GM12878 (cell line): ENCODE measurements around the gene SMARCC1.

ENCODE experiments used
- PAX5 ChIP-seq: IDR thresholded peaks from 2 replicates; pipeline ENCODE4 v1.6.1; 2011; ENCODE audit warnings: low read depth, low read length, borderline replicate concordance
- POLR2A ChIP-seq: IDR thresholded peaks from 2 replicates; pipeline ENCODE4 v1.6.1; 2011; ENCODE audit warnings: low read depth, mild to moderate bottlenecking, low read length
- TF ChIP-seq, protein P1 (sequence below): fragments of 450-650 bp; IDR thresholded peaks from 2 replicates; pipeline ENCODE4 v1.6.1; 2014; ENCODE audit warnings: mild to moderate bottlenecking
- TF ChIP-seq, protein P2 (sequence below), 3 experiments: IDR thresholded peaks in 2 of 3; conservative IDR thresholded peaks in 1 of 3; 2 replicates each; pipeline ENCODE4 v1.5.1; 2011; ENCODE audit warnings: low read depth in 3 of 3, low read length in 3 of 3, mild to moderate bottlenecking in 3 of 3, control low read depth in 2 of 3, moderate library complexity in 2 of 3, inconsistent platforms in 1 of 3, mixed read lengths in 1 of 3; ENCODE audit not compliant: control insufficient read depth in 2 of 3, insufficient read depth in 1 of 3; ENCODE audit errors: extremely low read depth in 1 of 3
- TF ChIP-seq, protein P3 (sequence below): fragments of 450-650 bp; formaldehyde crosslinking; IDR thresholded peaks from 2 replicates; pipeline ENCODE4 v1.4.0; 2020; ENCODE audit warnings: mild to moderate bottlenecking, moderate library complexity

DNA sequence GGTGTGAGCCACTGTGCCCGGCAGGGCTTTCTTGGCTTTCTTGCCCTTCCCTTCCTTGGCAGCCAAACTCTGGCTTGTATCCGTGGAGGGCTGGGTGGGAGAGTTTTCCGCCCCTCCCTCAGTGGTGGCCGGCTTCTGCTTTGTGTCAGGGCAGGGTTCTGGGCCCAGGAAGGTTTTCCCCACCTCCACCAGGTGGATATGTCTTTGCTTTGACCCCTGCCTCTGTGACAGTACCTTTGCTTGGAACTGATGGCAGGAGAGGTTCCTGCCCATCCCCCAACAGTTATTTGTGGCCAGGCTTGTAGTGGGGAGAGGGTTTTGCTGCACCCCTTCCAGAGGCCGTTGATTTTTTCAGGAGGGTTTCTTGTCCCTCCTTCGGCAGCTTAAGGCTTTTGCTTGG, 227.4 kb downstream of the SMARCC1 start:
- TF ChIP-seq, protein P1, sequence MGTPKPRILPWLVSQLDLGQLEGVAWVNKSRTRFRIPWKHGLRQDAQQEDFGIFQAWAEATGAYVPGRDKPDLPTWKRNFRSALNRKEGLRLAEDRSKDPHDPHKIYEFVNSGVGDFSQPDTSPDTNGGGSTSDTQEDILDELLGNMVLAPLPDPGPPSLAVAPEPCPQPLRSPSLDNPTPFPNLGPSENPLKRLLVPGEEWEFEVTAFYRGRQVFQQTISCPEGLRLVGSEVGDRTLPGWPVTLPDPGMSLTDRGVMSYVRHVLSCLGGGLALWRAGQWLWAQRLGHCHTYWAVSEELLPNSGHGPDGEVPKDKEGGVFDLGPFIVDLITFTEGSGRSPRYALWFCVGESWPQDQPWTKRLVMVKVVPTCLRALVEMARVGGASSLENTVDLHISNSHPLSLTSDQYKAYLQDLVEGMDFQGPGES = no peak
- TF ChIP-seq PAX5 = no peak
- TF ChIP-seq, protein P2, sequence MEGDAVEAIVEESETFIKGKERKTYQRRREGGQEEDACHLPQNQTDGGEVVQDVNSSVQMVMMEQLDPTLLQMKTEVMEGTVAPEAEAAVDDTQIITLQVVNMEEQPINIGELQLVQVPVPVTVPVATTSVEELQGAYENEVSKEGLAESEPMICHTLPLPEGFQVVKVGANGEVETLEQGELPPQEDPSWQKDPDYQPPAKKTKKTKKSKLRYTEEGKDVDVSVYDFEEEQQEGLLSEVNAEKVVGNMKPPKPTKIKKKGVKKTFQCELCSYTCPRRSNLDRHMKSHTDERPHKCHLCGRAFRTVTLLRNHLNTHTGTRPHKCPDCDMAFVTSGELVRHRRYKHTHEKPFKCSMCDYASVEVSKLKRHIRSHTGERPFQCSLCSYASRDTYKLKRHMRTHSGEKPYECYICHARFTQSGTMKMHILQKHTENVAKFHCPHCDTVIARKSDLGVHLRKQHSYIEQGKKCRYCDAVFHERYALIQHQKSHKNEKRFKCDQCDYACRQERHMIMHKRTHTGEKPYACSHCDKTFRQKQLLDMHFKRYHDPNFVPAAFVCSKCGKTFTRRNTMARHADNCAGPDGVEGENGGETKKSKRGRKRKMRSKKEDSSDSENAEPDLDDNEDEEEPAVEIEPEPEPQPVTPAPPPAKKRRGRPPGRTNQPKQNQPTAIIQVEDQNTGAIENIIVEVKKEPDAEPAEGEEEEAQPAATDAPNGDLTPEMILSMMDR (IDR thresholded peaks at IDR 0.05 in 2 of 3, conservative IDR thresholded peaks at IDR 0.05 in 1 of 3; ENCODE audit: control insufficient read depth in 2 of 3, extremely low read depth in 1 of 3, insufficient read depth in 1 of 3, low read depth in 3 of 3, low read length in 3 of 3) = no peak
- no peak for TF ChIP-seq POLR2A
- TF ChIP-seq, protein P3, sequence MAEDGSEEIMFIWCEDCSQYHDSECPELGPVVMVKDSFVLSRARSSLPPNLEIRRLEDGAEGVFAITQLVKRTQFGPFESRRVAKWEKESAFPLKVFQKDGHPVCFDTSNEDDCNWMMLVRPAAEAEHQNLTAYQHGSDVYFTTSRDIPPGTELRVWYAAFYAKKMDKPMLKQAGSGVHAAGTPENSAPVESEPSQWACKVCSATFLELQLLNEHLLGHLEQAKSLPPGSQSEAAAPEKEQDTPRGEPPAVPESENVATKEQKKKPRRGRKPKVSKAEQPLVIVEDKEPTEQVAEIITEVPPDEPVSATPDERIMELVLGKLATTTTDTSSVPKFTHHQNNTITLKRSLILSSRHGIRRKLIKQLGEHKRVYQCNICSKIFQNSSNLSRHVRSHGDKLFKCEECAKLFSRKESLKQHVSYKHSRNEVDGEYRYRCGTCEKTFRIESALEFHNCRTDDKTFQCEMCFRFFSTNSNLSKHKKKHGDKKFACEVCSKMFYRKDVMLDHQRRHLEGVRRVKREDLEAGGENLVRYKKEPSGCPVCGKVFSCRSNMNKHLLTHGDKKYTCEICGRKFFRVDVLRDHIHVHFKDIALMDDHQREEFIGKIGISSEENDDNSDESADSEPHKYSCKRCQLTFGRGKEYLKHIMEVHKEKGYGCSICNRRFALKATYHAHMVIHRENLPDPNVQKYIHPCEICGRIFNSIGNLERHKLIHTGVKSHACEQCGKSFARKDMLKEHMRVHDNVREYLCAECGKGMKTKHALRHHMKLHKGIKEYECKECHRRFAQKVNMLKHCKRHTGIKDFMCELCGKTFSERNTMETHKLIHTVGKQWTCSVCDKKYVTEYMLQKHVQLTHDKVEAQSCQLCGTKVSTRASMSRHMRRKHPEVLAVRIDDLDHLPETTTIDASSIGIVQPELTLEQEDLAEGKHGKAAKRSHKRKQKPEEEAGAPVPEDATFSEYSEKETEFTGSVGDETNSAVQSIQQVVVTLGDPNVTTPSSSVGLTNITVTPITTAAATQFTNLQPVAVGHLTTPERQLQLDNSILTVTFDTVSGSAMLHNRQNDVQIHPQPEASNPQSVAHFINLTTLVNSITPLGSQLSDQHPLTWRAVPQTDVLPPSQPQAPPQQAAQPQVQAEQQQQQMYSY (CRISPR knock-in tag) = no peak
